ENCODE measurements around the gene HRH1. TPM values are rescaled to one million over a fixed set of nuclear protein-coding genes. Genes with fewer than 3 reads are reported as not detected.

The HRH1 gene
- total and polyA plus RNA-seq, 2 experiments from 2014 or later = not detected

GRCh38 chr3:11291808-11292207, 137.5 kb downstream of the HRH1 start:
- Histone ChIP-seq H3K9me2 (ENCODE audit: insufficient read depth) (no peaks in the 10 kb centered on the region), H3K79me2 (replicated peaks; ENCODE audit: insufficient read depth) (no peaks in the 10 kb centered on the region), H3K4me1 (ENCODE audit: insufficient read depth) (no peaks in the 10 kb centered on the region), H3K4me2 (no peak overlapping the region), H3K36me3 (ENCODE audit: insufficient read depth) (no peaks in the 10 kb centered on the region), H3K27me3 (ENCODE audit: insufficient read depth) (no peaks in the 10 kb centered on the region), H4K20me1 (replicated peaks; ENCODE audit: insufficient read depth) (no peaks in the 10 kb centered on the region; the same call in none of the 2 replicates), H3F3A (replicated peaks; ENCODE audit: low read depth) (no peaks in the 10 kb centered on the region), H3K4me3 (no peak overlapping the region), H3K27ac (ENCODE audit: low read depth) (no peak overlapping the region), H2AFZ (no peak overlapping the region)
- DNase-seq (ENCODE audit: low spot score) (no peak), ATAC-seq (no peak)
- Mint-ChIP-seq H3K4me3 (no peak overlapping the region), H3K27ac (no peak overlapping the region), H3K4me1 (no peaks in the 10 kb centered on the region), H3K9me3 (no peaks in the 10 kb centered on the region), H3K27me3 (ENCODE audit: insufficient read depth, low read depth, poor library complexity) (no peaks in the 10 kb centered on the region), H3K36me3 (ENCODE audit: low read depth) (no peaks in the 10 kb centered on the region)
- TF ChIP-seq REST (IDR thresholded peaks at IDR 0.05; ENCODE audit: unreplicated experiment) (no peak), CREB1 (CRISPR knock-in tag; IDR thresholded peaks at IDR 0.05; ENCODE audit: low read depth) (no peak)

- Mint-ChIP-seq H3K36me3 (ENCODE audit: low read depth) (0 out of 3 replicates have a peak, but pooled peaks cover 2% of the 10 kb centered on the region), H3K4me1 (no peaks in the 10 kb centered on the region), H3K27me3 (ENCODE audit: insufficient read depth, low read depth, poor library complexity) (no peaks in the 10 kb centered on the region), H3K9me3 (no peaks in the 10 kb centered on the region), H3K4me3 (no peak overlapping the region), H3K27ac (no peak overlapping the region)
- no peaks in the 10 kb centered on the region for H3F3A ChIP-seq (replicated peaks; ENCODE audit: low read depth)
- no peak overlapping the region for H3K27ac ChIP-seq (ENCODE audit: low read depth)
- no peak for ATAC-seq
- H3K9me2 ChIP-seq (ENCODE audit: insufficient read depth) = no peaks in the 10 kb centered on the region
- H2AFZ ChIP-seq = no peak overlapping the region
- TF ChIP-seq EZH2phosphoT487 (IDR thresholded peaks at IDR 0.05; ENCODE audit: unreplicated experiment) = no peak
- TF ChIP-seq POLR2AphosphoS5 (IDR thresholded peaks at IDR 0.05; ENCODE audit: low read depth) = no peak
- TF ChIP-seq EZH2 (IDR thresholded peaks at IDR 0.05; ENCODE audit: low read depth, unreplicated experiment) = no peak
- no peaks in the 10 kb centered on the region for H3K36me3 ChIP-seq (ENCODE audit: insufficient read depth)
- H3K79me2 ChIP-seq (replicated peaks; ENCODE audit: insufficient read depth) = no peaks in the 10 kb centered on the region
- no peaks in the 10 kb centered on the region for H3K27me3 ChIP-seq (ENCODE audit: insufficient read depth)
- H3K4me3 ChIP-seq = no peak overlapping the region
- no peak overlapping the region for H3K4me2 ChIP-seq
- H4K20me1 ChIP-seq (replicated peaks; ENCODE audit: insufficient read depth) = no peaks in the 10 kb centered on the region; the same call in none of the 2 replicates
- DNase-seq (ENCODE audit: low spot score) = no peak
- H3K4me1 ChIP-seq (ENCODE audit: insufficient read depth) = no peaks in the 10 kb centered on the region
These were observed 142.8 kb downstream of the HRH1 start for GRCh38 chr3:11297126-11297525.

GRCh38 chr3:11300970-11301369, 146.7 kb downstream of the HRH1 start:
- Histone ChIP-seq H3F3A (replicated peaks; ENCODE audit: low read depth) (no peaks in the 10 kb centered on the region), H3K27me3 (ENCODE audit: insufficient read depth) (no peaks in the 10 kb centered on the region), H2AFZ (no peak overlapping the region), H3K4me1 (ENCODE audit: insufficient read depth) (no peaks in the 10 kb centered on the region), H3K4me3 (no peak overlapping the region), H3K36me3 (ENCODE audit: insufficient read depth) (no peaks in the 10 kb centered on the region), H3K4me2 (no peak overlapping the region), H3K79me2 (replicated peaks; ENCODE audit: insufficient read depth) (no peaks in the 10 kb centered on the region), H3K27ac (ENCODE audit: low read depth) (no peak overlapping the region), H3K9me2 (ENCODE audit: insufficient read depth) (no peaks in the 10 kb centered on the region), H4K20me1 (replicated peaks; ENCODE audit: insufficient read depth) (no peaks in the 10 kb centered on the region; the same call in 1 of the 2 replicates)
- H3K4me1 Mint-ChIP-seq = peaks cover 9% of the 10 kb centered on the region; the same call in 2 of the 3 replicates
- H3K4me3 Mint-ChIP-seq = no peak overlapping the region
- no peaks in the 10 kb centered on the region for H3K9me3 Mint-ChIP-seq
- no peaks in the 10 kb centered on the region for H3K27me3 Mint-ChIP-seq (ENCODE audit: insufficient read depth, low read depth, poor library complexity)
- H3K27ac Mint-ChIP-seq = no peak overlapping the region
- ATAC-seq (no peak), DNase-seq (ENCODE audit: low spot score) (no peak)
- peaks cover 8% of the 10 kb centered on the region; the same call in 2 of the 3 replicates for H3K36me3 Mint-ChIP-seq (ENCODE audit: low read depth)
- TF ChIP-seq NANOG (IDR thresholded peaks at IDR 0.05; ENCODE audit: borderline replicate concordance) = no peak
- TF ChIP-seq CTCF (conservative IDR thresholded peaks at IDR 0.05; ENCODE audit: low read depth in 2 of 2) = no peak
- no peak for TF ChIP-seq POLR2AphosphoS5 (IDR thresholded peaks at IDR 0.05; ENCODE audit: low read depth)
- no peak for TF ChIP-seq ETS1 (IDR thresholded peaks at IDR 0.05)
- no peak for TF ChIP-seq CREB1 (CRISPR knock-in tag; IDR thresholded peaks at IDR 0.05; ENCODE audit: low read depth)
- no peak for TF ChIP-seq REST (IDR thresholded peaks at IDR 0.05; ENCODE audit: unreplicated experiment)
- TF ChIP-seq EZH2 (IDR thresholded peaks at IDR 0.05; ENCODE audit: low read depth, unreplicated experiment) = no peak
